ENCODE measurements around the gene DNM1.
"Not testable (repeated sequence)": the region's sequence is repeated elsewhere in the genome, so short reads cannot be mapped to it uniquely, and the experiment has no call there.

The DNM1 gene

GRCh38 chr9:128224877-128225276 lies 21.7 kb downstream of the DNM1 start:
- Histone ChIP-seq H3K36me3 (ENCODE audit: control insufficient read depth, insufficient read depth, low read length) (no peaks in the 10 kb centered on the region), H3K9ac (ENCODE audit: low read length) (no peak overlapping the region), H3K9me3 (ENCODE audit: control insufficient read depth, low read length) (no peaks in the 10 kb centered on the region), H3K4me1 (ENCODE audit: control insufficient read depth, insufficient read depth, low read length) (no peaks in the 10 kb centered on the region), H3K4me3 (ENCODE audit: low read length) (no peak overlapping the region), H3K27me3 (ENCODE audit: control insufficient read depth, insufficient read depth, low read length) (peaks cover 6% of the 10 kb centered on the region)

- no peaks in the 10 kb centered on the region for H3K9me3 ChIP-seq (ENCODE audit: control insufficient read depth, low read length)
- H3K9ac ChIP-seq (ENCODE audit: low read length), result no peak overlapping the region
- no peaks in the 10 kb centered on the region for H3K4me1 ChIP-seq (ENCODE audit: control insufficient read depth, insufficient read depth, low read length)
- no peaks in the 10 kb centered on the region for H3K36me3 ChIP-seq (ENCODE audit: control insufficient read depth, insufficient read depth, low read length)
- no peak overlapping the region for H3K4me3 ChIP-seq (ENCODE audit: low read length)
- H3K27me3 ChIP-seq (ENCODE audit: control insufficient read depth, insufficient read depth, low read length), result peaks cover 6% of the 10 kb centered on the region
These were observed 22.7 kb downstream of the DNM1 start for GRCh38 chr9:128225770-128226411.

GRCh38 chr9:128226412-128226801 lies 23.2 kb downstream of the DNM1 start:
- no peaks in the 10 kb centered on the region for H3K4me1 ChIP-seq (ENCODE audit: control insufficient read depth, insufficient read depth, low read length)
- peaks cover 6% of the 10 kb centered on the region for H3K27me3 ChIP-seq (ENCODE audit: control insufficient read depth, insufficient read depth, low read length)
- H3K36me3 ChIP-seq (ENCODE audit: control insufficient read depth, insufficient read depth, low read length), result no peaks in the 10 kb centered on the region
- H3K9ac ChIP-seq (ENCODE audit: low read length), result no peak overlapping the region
- H3K9me3 ChIP-seq (ENCODE audit: control insufficient read depth, low read length), result no peaks in the 10 kb centered on the region
- H3K4me3 ChIP-seq (ENCODE audit: low read length), result no peak overlapping the region

DNA sequence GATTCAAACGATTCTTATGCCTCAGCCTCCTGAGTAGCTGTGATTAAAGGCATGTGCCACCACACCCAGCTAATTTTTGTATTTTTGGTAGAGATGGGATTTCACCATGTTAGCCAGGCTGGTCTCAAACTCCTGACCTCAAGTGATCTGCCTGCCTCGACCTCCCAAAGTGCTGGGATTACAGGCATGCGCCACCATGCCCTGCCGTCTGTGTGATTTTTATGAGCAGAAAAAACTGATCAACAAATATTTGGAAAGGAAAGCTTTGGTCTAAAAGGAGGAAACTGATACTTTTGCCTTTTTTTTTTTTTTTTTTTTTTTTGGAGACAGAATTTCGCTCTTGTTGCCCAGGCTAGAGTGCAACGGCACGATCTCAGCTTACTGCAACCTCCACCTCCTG lies 27.7 kb downstream of the DNM1 start:
- not testable (repeated sequence) for H3K4me3 ChIP-seq (ENCODE audit: low read length); H3K9ac ChIP-seq (ENCODE audit: low read length); H3K27me3 ChIP-seq (ENCODE audit: control insufficient read depth, insufficient read depth, low read length); H3K4me1 ChIP-seq (ENCODE audit: control insufficient read depth, insufficient read depth, low read length); H3K36me3 ChIP-seq (ENCODE audit: control insufficient read depth, insufficient read depth, low read length); H3K9me3 ChIP-seq (ENCODE audit: control insufficient read depth, low read length)

DNA sequence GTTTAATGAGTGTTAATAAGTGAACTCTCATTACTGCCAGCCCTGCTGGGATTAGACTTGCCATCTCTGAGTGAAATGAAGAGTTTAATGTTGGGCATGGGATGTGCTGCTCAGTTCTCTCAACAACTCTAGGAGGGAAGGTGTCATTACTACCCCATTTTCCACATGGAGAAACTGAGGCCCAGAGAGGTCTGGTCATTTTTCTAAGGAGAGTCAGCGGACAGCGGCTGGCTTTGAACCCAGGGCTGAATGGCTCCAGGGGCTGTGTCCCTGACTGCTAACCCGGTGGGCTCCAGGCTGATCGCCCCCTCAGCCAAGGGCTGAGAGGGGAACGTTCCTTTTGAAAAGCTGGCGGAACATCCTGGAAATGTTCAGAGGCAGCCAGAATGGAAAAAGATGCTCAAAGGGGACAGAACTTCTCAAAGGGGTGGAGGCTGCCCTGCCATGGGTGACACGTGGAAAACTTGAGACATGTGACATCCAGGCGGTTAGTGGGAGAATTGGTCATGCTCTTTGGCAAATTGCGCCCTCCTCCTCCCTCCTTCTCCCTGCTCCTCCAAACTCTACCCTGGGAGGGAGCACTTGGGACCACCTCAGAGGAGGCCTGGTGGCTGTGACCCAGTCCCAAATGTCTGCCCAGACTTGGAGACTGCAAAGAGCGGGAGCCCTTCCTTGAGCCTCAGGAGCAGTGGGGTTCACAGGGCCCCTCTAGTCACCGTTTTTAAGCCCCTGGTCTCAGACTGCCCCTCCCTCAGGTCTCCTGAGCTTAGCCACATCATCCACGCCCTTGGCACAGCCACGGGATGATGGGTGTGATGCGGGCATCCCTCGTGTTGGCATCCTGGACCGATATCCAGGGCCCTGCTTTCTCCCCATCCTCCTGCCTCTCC lies 28.7 kb downstream of the DNM1 start:
- Histone ChIP-seq H3K4me1 (ENCODE audit: control insufficient read depth, insufficient read depth, low read length) (no peaks in the 10 kb centered on the region), H3K9ac (ENCODE audit: low read length) (no peak overlapping the region), H3K4me3 (ENCODE audit: low read length) (no peak overlapping the region), H3K27me3 (ENCODE audit: control insufficient read depth, insufficient read depth, low read length) (no peaks in the 10 kb centered on the region), H3K9me3 (ENCODE audit: control insufficient read depth, low read length) (no peaks in the 10 kb centered on the region), H3K36me3 (ENCODE audit: control insufficient read depth, insufficient read depth, low read length) (no peaks in the 10 kb centered on the region)

- H3K9ac ChIP-seq (ENCODE audit: low read length), result no peak overlapping the region
- H3K27me3 ChIP-seq (ENCODE audit: control insufficient read depth, insufficient read depth, low read length), result no peaks in the 10 kb centered on the region
- no peaks in the 10 kb centered on the region for H3K4me1 ChIP-seq (ENCODE audit: control insufficient read depth, insufficient read depth, low read length)
- no peaks in the 10 kb centered on the region for H3K36me3 ChIP-seq (ENCODE audit: control insufficient read depth, insufficient read depth, low read length)
- no peak overlapping the region for H3K4me3 ChIP-seq (ENCODE audit: low read length)
- no peaks in the 10 kb centered on the region for H3K9me3 ChIP-seq (ENCODE audit: control insufficient read depth, low read length)
These were observed 29.6 kb downstream of the DNM1 start for GRCh38 chr9:128232528-128233428.

DNA sequence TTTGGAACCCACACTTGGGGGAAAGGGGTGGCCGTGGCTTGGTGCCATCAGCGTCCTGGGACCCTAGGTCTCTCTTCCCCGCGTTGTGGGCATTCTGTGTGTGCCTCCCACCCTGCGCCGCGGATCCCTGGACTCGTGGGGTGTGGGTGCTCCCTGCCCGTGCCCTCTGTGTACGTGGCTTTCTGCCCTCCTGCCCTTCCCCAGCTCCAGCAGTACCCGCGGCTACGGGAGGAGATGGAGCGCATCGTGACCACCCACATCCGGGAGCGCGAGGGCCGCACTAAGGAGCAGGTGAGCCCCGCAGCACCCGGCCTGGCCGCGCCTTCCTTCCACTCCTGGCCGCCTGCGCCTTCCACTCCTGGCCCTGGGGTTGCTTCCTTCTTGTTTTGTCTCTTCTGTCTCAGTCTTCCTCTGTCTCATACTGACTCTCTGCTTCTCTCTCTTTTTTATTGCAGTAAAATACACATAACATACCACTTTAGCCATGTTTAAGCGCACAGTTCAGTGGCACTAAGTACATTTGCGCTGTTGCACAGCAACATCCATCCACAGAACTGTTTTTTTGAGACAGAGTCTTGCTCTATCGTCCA lies 30.7 kb downstream of the DNM1 start:
- no peak overlapping the region for H3K9ac ChIP-seq (ENCODE audit: low read length)
- no peaks in the 10 kb centered on the region for H3K27me3 ChIP-seq (ENCODE audit: control insufficient read depth, insufficient read depth, low read length)
- H3K4me1 ChIP-seq (ENCODE audit: control insufficient read depth, insufficient read depth, low read length), result no peaks in the 10 kb centered on the region
- no peaks in the 10 kb centered on the region for H3K9me3 ChIP-seq (ENCODE audit: control insufficient read depth, low read length)
- H3K36me3 ChIP-seq (ENCODE audit: control insufficient read depth, insufficient read depth, low read length), result no peaks in the 10 kb centered on the region
- no peak overlapping the region for H3K4me3 ChIP-seq (ENCODE audit: low read length)

DNA sequence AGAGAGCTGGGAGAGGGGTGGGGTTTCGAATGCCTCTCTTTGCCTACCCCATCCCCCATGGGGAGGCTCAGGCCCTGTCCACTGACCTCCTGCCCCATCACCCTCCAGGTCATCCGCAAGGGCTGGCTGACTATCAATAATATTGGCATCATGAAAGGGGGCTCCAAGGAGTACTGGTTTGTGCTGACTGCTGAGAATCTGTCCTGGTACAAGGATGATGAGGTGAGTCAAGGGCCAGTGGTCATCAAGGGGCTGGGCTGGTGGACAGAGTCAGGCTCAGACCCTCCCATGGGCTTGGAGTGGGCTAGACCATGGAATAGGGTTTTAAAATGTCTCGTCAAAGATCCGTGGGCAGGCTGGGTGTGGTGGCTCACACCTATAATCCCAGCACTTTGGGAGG lies 38.9 kb downstream of the DNM1 start:
- H3K4me3 ChIP-seq (ENCODE audit: low read length), result no peak overlapping the region
- peaks cover 1% of the 10 kb centered on the region for H3K27me3 ChIP-seq (ENCODE audit: control insufficient read depth, insufficient read depth, low read length)
- H3K36me3 ChIP-seq (ENCODE audit: control insufficient read depth, insufficient read depth, low read length), result no peaks in the 10 kb centered on the region
- H3K4me1 ChIP-seq (ENCODE audit: control insufficient read depth, insufficient read depth, low read length), result peaks cover 6% of the 10 kb centered on the region
- H3K9ac ChIP-seq (ENCODE audit: low read length), result no peak overlapping the region
- no peaks in the 10 kb centered on the region for H3K9me3 ChIP-seq (ENCODE audit: control insufficient read depth, low read length)

DNA sequence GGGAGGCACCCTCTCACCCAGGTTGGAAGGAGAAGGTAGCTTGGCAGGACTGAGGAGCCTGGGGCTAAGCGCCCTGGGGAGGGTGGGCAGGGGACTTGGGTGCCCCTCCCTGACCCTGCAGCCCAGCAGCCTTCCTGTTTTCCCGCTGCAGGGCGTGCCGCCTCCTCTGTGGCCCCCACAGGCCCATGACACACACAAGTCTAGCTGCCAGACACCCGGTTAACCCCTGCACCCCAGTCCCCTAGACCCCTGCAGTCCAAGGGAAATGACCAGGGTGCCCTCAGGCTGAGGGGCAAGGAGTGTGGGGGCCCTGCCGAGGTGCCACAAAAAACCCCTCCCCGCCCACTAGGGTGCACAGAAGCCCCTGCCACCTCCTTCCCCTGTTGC lies 39.6 kb downstream of the DNM1 start:
- H3K36me3 ChIP-seq (ENCODE audit: control insufficient read depth, insufficient read depth, low read length), result no peaks in the 10 kb centered on the region
- H3K9ac ChIP-seq (ENCODE audit: low read length), result no peak overlapping the region
- peaks cover 5% of the 10 kb centered on the region for H3K27me3 ChIP-seq (ENCODE audit: control insufficient read depth, insufficient read depth, low read length)
- H3K9me3 ChIP-seq (ENCODE audit: control insufficient read depth, low read length), result no peaks in the 10 kb centered on the region
- H3K4me3 ChIP-seq (ENCODE audit: low read length), result no peak overlapping the region
- peaks cover 6% of the 10 kb centered on the region for H3K4me1 ChIP-seq (ENCODE audit: control insufficient read depth, insufficient read depth, low read length)

DNA sequence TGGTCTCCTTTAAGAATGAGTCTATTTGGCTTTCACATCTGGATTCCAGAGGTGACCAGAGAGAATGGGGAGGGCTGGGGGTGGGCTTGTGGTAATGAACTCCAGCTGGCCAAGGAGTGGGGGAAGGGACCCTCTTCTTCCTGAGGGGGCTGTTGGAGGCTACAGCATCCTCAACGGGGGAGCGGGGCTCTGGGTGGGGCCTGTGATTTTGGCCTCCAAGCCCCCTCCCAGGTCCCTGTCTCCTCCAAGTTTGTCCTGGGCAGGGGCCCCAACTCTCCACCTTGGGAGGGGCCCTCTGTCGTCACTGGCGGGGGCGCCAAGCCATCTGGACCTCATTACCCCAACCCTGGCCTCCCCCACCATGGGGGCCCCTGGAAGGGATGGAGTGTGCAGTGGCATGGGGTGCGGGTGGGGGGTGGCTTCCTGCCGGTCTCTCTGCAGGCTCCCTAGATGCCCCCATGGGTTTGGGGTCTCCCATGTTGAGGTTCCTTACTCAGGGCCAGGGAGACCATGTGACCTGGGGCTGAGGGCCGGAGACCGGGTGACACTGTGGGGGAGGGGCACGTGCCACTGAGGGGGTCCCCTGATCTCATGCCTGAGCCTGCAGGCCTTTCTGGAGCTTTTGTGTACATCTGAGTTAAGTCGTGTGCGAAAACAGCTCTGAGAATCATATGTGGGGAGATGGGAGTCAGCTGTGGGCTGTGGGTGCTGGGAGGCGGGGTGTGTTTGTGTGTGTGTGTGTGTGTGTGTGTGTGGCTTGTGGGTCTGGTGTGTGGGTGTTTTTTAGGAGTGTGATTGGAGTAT lies 40.2 kb downstream of the DNM1 start:
- H3K4me1 ChIP-seq (ENCODE audit: control insufficient read depth, insufficient read depth, low read length), result peaks cover 6% of the 10 kb centered on the region
- H3K4me3 ChIP-seq (ENCODE audit: low read length), result no peak overlapping the region
- H3K36me3 ChIP-seq (ENCODE audit: control insufficient read depth, insufficient read depth, low read length), result no peaks in the 10 kb centered on the region
- peaks cover 5% of the 10 kb centered on the region for H3K27me3 ChIP-seq (ENCODE audit: control insufficient read depth, insufficient read depth, low read length)
- H3K9ac ChIP-seq (ENCODE audit: low read length), result no peak overlapping the region
- H3K9me3 ChIP-seq (ENCODE audit: control insufficient read depth, low read length), result no peaks in the 10 kb centered on the region

DNA sequence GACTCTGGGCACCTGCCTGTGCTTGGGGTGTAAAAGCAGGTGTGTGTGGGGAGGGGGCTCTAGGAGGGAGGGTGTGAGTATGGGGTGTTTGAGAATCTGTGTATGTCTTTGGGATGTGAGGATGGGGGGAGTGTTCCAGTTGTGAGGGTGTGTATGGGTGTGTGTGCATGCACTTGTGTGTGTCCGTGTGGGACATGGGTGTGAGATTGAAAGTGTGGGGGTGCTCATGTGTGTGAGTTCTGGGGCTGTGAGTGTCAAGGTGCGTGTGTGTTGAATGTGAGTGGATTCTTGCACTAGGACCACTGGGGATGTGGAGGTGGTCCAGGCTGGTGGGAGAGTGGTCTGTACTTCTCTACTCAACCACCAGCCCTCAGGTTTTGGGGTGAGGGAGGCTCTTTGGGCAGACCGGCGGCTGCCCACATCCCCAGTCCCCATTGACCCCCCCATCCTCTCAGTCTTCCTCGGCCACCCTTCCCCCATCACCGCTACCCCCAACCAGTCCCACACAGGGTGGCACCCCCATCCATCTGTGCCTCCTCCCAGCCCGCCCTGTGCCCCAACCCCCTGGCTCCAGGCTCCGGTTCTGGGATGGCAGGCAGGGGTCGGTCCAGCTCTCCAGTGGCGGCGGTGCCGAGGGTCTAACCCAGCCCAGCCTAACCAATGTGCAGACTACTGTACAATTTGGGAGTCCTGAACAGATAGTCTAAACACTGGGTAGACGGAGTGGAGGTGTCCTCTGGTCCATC lies 41.1 kb downstream of the DNM1 start:
- no peak overlapping the region for H3K9ac ChIP-seq (ENCODE audit: low read length)

More for the DNA sequence above, 41.1 kb downstream of the DNM1 start:
- Histone ChIP-seq H3K4me3 (ENCODE audit: low read length) (no peak overlapping the region), H3K4me1 (ENCODE audit: control insufficient read depth, insufficient read depth, low read length) (peaks cover 6% of the 10 kb centered on the region), H3K36me3 (ENCODE audit: control insufficient read depth, insufficient read depth, low read length) (no peaks in the 10 kb centered on the region), H3K9me3 (ENCODE audit: control insufficient read depth, low read length) (no peaks in the 10 kb centered on the region), H3K27me3 (ENCODE audit: control insufficient read depth, insufficient read depth, low read length) (peaks cover 5% of the 10 kb centered on the region)

Data from mucosa of stomach (tissue), 1 donor.